Erythroblast (primary cell): Measurements from ENCODE around the gene RTCB.

Source experiments
- GATA1 ChIP-seq: IDR thresholded peaks from 2 replicates; pipeline ENCODE4 v1.6.1; 2011; ENCODE audit warnings: low read depth, mild to moderate bottlenecking, control low read depth, low read length, moderate library complexity
- POLR2A ChIP-seq: IDR thresholded peaks from 2 replicates; pipeline ENCODE4 v1.6.1; 2011; ENCODE audit warnings: mild to moderate bottlenecking, low read length

DNA sequence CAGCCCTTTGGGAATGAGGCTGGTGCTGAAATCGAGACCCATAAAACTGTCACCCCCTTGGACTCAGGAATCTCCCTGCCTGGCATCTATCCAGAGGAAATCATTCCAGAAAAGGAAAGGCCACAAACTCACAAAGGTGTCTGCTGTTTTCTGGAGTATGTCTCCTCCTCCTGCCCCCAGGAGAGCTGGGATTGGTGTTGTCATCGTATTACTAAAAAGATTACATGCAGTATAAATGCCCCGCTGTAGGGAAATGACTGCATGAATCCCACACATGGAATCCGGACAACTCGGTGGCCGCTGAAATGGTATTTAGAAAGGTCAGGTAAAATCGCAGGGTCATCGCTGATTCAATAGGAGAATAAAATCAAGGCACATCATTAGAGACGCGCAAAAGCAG is 73.3 kb downstream of the RTCB start:
- TF ChIP-seq POLR2A (no peak), GATA1 (no peak)
